Vagina (tissue), 2 donors: ENCODE results near the gene SAMD14.

Experiments used
- CTCF ChIP-seq, 3 experiments: fragments of 450-650 bp in 2 of 3; fragments of 200-600 bp in 1 of 3; sonication (generic) in 1 of 3; IDR thresholded peaks; one replicate each; pipeline ENCODE4 v1.5.1; 2017 to 2019; ENCODE audit warnings: antibody characterized with exemption in 3 of 3, mild to moderate bottlenecking in 2 of 3, moderate library complexity in 2 of 3
- POLR2A ChIP-seq, 2 donors: fragments of 450-650 bp; IDR thresholded peaks; one replicate each; pipeline ENCODE4 v1.6.1; 2017; ENCODE audit warnings: antibody characterized with exemption in 2 of 2, mild to moderate bottlenecking in 2 of 2, moderate library complexity in 2 of 2

- no peak for TF ChIP-seq CTCF (IDR thresholded peaks at IDR 0.05)
- no peak for TF ChIP-seq POLR2A (IDR thresholded peaks at IDR 0.05)
Measured at GRCh38 chr17:50060951-50061712, 68.8 kb downstream of the SAMD14 start.
